Measurements from ENCODE around the gene NSD1. TPM values are rescaled to one million over a fixed set of nuclear protein-coding genes. Genes with fewer than 3 reads are reported as not detected.

Gene NSD1
- polyA plus RNA-seq, 1 donor (not counting 4 experiments of a cell fraction or from before 2014, with no cell fraction given): 13.6 TPM

DNA sequence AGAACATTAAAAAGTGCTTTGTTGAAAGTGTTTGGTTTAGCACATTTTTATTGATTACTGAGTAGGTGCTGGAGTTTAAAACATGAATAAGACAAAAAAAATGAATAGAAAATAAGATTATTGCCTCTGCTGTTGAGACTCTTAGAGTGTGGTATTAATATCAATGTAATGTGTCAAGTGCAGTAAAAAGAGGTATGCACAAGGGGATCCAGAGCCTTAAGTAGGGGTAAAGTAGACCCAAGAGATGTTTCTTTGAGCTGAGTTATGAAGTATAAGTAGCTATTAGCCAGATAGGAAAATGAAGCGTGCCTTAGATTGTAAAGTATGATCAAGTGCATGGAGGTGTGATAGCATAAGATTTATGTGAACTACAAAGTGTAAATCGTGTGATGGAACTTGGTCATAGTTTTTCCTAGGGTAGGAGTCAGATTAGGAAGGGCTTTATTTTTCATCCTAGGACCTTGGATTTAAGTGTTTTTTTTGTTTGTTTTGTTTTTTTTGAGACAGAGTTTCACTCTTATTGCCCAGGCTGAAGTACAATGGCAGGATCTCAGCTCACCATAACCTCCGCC, 45.2 kb downstream of the NSD1 start:
- Histone ChIP-seq H3K9me1 (ENCODE audit: control insufficient read depth, extremely low read depth, insufficient read depth, low read length) (no peaks in the 10 kb centered on the region), H3K9ac (ENCODE audit: control insufficient read depth, extremely low read depth, insufficient read depth, low read length) (no peak overlapping the region), H3K79me2 (ENCODE audit: control insufficient read depth, insufficient read depth, low read length) (peaks cover 54% of the 10 kb centered on the region), H3K27me3 (ENCODE audit: control insufficient read depth, extremely low read depth, insufficient read depth, low read length) (no peaks in the 10 kb centered on the region), H3K36me3 (ENCODE audit: control insufficient read depth in 2 of 2, extremely low read depth in 1 of 2, insufficient read depth in 2 of 2, low read length in 2 of 2) (peaks cover 0 to 5% of the 10 kb centered on the region in 2 experiments), H3K4me3 (ENCODE audit: control insufficient read depth in 2 of 3, extremely low read depth in 1 of 3, insufficient read depth in 2 of 3, low read depth in 1 of 3, low read length in 3 of 3) (no peak overlapping the region), H2AFZ (ENCODE audit: control insufficient read depth, low read length) (no peak overlapping the region), H3K4me1 (ENCODE audit: control insufficient read depth, extremely low read depth, insufficient read depth, low read length) (no peaks in the 10 kb centered on the region), H3K27ac (ENCODE audit: control insufficient read depth, insufficient read depth, low read length) (no peak overlapping the region), H3K9me3 (ENCODE audit: control insufficient read depth, low read depth, low read length) (no peaks in the 10 kb centered on the region), H3K4me2 (ENCODE audit: control insufficient read depth, extremely low read depth, insufficient read depth, low read depth, low read length) (no peak overlapping the region), H4K20me1 (ENCODE audit: control insufficient read depth, extremely low read depth, insufficient read depth, low read length) (no peaks in the 10 kb centered on the region)
- no peak for DNase-seq (ENCODE audit: low read depth, low spot score)
- FAIRE-seq: no peak
- TF ChIP-seq, protein P1, sequence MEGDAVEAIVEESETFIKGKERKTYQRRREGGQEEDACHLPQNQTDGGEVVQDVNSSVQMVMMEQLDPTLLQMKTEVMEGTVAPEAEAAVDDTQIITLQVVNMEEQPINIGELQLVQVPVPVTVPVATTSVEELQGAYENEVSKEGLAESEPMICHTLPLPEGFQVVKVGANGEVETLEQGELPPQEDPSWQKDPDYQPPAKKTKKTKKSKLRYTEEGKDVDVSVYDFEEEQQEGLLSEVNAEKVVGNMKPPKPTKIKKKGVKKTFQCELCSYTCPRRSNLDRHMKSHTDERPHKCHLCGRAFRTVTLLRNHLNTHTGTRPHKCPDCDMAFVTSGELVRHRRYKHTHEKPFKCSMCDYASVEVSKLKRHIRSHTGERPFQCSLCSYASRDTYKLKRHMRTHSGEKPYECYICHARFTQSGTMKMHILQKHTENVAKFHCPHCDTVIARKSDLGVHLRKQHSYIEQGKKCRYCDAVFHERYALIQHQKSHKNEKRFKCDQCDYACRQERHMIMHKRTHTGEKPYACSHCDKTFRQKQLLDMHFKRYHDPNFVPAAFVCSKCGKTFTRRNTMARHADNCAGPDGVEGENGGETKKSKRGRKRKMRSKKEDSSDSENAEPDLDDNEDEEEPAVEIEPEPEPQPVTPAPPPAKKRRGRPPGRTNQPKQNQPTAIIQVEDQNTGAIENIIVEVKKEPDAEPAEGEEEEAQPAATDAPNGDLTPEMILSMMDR (optimal IDR thresholded peaks at IDR 0.05 in 1 of 3, IDR thresholded peaks at IDR 0.05 in 1 of 3, conservative IDR thresholded peaks at IDR 0.05 in 1 of 3; ENCODE audit: extremely low read depth in 1 of 3, insufficient read depth in 2 of 3, low read length in 3 of 3): no peak
- TF ChIP-seq EZH2 (IDR thresholded peaks at IDR 0.05; ENCODE audit: low read length): no peak
- dilution Hi-C loops (cut with MboI; ENCODE audit: extremely low pct_ligation_motif_present, low sequenced_read_pairs): no loop called here

DNA sequence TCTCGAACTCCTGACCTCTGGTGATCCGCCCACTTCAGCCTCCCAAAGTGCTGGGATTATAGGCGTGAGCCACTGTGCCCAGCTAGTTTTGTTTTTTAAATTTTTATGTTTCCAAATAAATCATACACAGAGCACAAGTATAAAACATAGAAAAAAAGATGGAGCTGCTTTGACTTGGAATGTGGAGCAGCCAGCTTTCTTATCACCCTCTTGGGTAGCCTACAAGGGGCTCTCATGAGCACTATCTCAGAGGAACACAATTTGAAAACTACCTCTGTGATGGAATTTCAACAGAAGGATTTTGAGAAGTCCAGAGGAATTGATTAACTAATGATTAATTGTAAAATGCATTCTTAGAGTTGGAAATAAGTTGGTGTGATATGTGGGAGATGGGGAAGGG, 45.9 kb downstream of the NSD1 start:
- Histone ChIP-seq H4K20me1 (ENCODE audit: control insufficient read depth, extremely low read depth, insufficient read depth, low read length) (no peaks in the 10 kb centered on the region), H2AFZ (ENCODE audit: control insufficient read depth, low read length) (no peak overlapping the region), H3K4me3 (ENCODE audit: control insufficient read depth in 2 of 3, extremely low read depth in 1 of 3, insufficient read depth in 2 of 3, low read depth in 1 of 3, low read length in 3 of 3) (no peak overlapping the region), H3K4me2 (ENCODE audit: control insufficient read depth, extremely low read depth, insufficient read depth, low read depth, low read length) (no peak overlapping the region), H3K9ac (ENCODE audit: control insufficient read depth, extremely low read depth, insufficient read depth, low read length) (no peak overlapping the region), H3K27ac (ENCODE audit: control insufficient read depth, insufficient read depth, low read length) (no peak overlapping the region), H3K27me3 (ENCODE audit: control insufficient read depth, extremely low read depth, insufficient read depth, low read length) (no peaks in the 10 kb centered on the region), H3K9me3 (ENCODE audit: control insufficient read depth, low read depth, low read length) (no peaks in the 10 kb centered on the region), H3K36me3 (ENCODE audit: control insufficient read depth in 2 of 2, extremely low read depth in 1 of 2, insufficient read depth in 2 of 2, low read length in 2 of 2) (peaks cover 0 to 6% of the 10 kb centered on the region in 2 experiments), H3K79me2 (ENCODE audit: control insufficient read depth, insufficient read depth, low read length) (peaks cover 56% of the 10 kb centered on the region), H3K4me1 (ENCODE audit: control insufficient read depth, extremely low read depth, insufficient read depth, low read length) (no peaks in the 10 kb centered on the region), H3K9me1 (ENCODE audit: control insufficient read depth, extremely low read depth, insufficient read depth, low read length) (no peaks in the 10 kb centered on the region)
- TF ChIP-seq, protein P1 (optimal IDR thresholded peaks at IDR 0.05 in 1 of 3, IDR thresholded peaks at IDR 0.05 in 1 of 3, conservative IDR thresholded peaks at IDR 0.05 in 1 of 3; ENCODE audit: extremely low read depth in 1 of 3, insufficient read depth in 2 of 3, low read length in 3 of 3): no peak
- dilution Hi-C loops (cut with MboI; ENCODE audit: extremely low pct_ligation_motif_present, low sequenced_read_pairs): no loop called here
- no peak for FAIRE-seq
- DNase-seq (ENCODE audit: low read depth, low spot score): no peak

All from keratinocyte (primary cell).